ENCODE data around the gene ATP6V0D1.

ATP6V0D1 gene

DNA sequence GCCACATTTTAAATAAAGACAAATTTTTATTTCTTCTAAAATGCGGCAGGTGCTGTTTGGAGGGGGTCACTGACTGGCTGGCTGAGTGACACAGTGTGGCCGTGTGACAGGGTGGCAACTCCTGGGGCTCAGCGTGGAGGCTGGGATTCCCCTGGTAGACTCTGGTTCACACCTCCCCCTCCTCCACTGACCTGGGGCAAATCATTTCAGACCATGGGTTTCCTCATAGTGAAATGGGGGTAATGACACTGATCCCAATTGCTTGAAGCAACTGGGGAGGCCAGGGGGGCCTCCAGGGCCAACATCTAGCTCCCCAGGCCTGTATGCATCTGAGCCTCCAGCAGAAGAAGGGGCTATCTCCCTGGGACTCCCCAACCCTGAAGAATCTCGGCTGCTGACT, 43.4 kb downstream of the ATP6V0D1 start:
- DNase-seq (ENCODE audit: low read depth) = no peak
- TF ChIP-seq, protein P1, sequence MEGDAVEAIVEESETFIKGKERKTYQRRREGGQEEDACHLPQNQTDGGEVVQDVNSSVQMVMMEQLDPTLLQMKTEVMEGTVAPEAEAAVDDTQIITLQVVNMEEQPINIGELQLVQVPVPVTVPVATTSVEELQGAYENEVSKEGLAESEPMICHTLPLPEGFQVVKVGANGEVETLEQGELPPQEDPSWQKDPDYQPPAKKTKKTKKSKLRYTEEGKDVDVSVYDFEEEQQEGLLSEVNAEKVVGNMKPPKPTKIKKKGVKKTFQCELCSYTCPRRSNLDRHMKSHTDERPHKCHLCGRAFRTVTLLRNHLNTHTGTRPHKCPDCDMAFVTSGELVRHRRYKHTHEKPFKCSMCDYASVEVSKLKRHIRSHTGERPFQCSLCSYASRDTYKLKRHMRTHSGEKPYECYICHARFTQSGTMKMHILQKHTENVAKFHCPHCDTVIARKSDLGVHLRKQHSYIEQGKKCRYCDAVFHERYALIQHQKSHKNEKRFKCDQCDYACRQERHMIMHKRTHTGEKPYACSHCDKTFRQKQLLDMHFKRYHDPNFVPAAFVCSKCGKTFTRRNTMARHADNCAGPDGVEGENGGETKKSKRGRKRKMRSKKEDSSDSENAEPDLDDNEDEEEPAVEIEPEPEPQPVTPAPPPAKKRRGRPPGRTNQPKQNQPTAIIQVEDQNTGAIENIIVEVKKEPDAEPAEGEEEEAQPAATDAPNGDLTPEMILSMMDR (conservative IDR thresholded peaks at IDR 0.05; ENCODE audit: low read depth, low read length) = no peak
- H3K4me3 ChIP-seq (ENCODE audit: low read length) = no peak overlapping the region

DNA sequence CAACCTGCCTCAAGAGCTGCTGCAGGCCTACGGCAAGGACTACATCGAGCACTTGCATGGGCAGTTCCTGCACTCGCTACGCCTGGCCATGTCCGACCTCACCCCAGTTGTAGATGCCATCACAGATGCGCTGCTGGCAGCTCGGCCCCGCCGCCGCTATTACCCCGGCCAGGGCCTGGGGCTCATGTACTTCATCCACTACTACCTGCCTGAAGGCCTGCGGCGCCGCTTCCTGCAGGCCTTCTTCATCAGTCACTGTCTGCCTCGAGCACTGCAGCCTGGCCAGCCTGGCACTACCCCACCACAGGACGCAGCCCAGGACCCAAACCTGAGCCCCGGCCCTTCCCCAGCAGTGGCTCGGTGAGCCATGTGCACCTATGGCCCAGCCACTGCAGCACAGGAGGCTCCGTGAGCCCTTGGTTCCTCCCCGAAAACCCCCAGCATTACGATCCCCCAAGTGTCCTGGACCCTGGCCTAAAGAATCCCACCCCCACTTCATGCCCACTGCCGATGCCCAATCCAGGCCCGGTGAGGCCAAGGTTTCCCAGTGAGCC, 44.2 kb downstream of the ATP6V0D1 start:
- DNase-seq (ENCODE audit: low read depth) = no peak
- TF ChIP-seq, protein P1 (conservative IDR thresholded peaks at IDR 0.05; ENCODE audit: low read depth, low read length) = no peak
- no peak overlapping the region for H3K4me3 ChIP-seq (ENCODE audit: low read length)

DNA sequence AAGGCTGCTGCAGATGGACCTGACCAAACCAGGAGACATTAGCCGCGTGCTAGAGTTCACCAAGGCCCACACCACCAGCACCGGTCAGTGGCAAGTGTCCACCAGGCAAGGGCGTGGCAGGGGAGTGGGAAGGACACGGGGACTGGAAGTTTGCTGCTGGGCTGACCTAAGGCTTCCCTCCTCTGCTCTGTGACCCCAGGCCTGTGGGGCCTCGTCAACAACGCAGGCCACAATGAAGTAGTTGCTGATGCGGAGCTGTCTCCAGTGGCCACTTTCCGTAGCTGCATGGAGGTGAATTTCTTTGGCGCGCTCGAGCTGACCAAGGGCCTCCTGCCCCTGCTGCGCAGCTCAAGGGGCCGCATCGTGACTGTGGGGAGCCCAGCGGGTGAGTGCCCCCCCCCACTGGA, 45.2 kb downstream of the ATP6V0D1 start:
- TF ChIP-seq, protein P1 (conservative IDR thresholded peaks at IDR 0.05; ENCODE audit: low read depth, low read length) = no peak
- no peak for DNase-seq (ENCODE audit: low read depth)
- H3K4me3 ChIP-seq (ENCODE audit: low read length) = no peak overlapping the region

DNA sequence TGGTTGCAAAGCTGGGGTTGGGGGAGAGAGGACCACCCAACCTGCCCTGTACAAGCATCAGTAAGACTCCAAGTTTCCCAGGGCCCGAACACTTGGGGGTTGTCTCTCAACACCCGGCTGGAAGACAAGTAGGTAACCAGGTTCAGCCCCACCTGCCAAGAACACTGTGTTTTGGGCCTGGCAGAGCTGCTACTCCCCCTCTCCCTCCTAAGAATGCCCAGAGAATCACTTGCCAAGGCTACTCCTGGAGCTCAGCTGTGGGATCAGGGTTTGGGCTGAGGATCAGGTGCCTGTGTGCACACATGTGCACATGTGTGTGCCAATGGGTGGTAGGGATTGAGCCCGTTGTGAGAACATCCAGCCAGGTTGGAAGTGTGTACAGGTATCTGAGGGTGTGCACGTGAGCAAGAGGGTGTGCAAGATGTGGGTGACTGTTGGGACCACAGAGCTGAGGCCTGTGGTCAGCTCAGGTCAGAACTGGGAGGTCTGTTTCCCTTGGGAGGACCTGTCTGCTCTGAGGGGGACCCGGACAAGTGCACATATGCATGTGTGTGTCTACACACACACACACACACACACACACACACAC, 47.7 kb downstream of the ATP6V0D1 start:
- no peak for DNase-seq (ENCODE audit: low read depth)
- H3K4me3 ChIP-seq (ENCODE audit: low read length) = no peak overlapping the region
- TF ChIP-seq, protein P1 (conservative IDR thresholded peaks at IDR 0.05; ENCODE audit: low read depth, low read length) = no peak

DNA sequence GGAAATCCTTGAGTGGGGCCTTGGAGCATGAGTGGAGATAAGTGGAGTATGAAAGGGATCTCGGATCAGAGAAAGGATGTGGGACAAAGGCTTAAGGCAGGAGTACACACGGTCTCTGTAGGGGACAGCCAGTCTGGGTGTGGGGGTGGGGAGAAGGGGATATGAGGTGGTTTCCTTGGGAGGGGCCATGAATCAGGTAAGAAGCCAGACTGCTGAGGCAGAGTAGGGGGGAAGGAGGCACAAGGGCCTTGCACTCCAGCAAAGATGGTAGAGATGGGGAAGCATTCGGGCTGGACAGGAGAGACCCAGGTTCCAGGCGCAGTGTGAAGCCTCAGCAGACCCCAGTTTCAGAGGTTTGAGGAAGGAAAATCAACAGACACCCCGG, 48.5 kb downstream of the ATP6V0D1 start:
- no peak for DNase-seq (ENCODE audit: low read depth)
- no peak overlapping the region for H3K4me3 ChIP-seq (ENCODE audit: low read length)

DNA sequence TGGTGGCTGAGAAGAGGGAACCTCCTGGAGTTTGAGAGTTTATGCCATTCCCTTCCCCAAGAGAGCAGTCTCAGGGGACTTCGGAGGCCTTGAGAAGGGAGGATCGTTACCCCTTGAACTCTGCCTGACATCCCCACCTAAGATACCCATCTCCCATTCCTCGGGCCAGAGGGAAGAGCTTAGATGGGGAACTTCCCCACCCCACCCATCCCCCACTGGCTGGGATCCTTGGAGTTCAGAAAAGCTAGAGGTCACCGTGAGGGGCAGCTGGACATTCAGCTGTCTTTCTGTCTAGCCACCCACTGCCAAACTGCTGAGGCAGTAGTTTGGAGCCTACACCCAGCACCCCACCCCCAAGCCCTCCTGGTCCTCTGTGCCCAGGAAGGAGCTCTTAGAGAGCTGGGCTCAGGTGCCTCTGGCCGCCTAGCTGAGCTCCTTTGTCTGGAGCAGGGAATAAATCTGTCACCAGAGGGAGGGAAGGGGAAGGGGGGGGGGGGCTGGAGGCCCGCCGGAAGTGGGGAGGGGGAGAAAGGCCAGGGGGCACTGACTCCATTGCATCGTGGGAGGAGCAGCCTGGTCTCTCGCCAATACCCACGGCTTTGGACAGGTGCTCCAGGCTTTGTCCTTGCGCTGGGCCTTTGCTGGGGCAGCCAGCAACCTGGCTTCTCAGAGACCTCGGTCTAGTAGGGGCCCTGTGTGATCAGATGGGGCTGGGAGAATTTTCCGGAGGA, 49.0 kb downstream of the ATP6V0D1 start:
- no peak overlapping the region for H3K4me3 ChIP-seq (ENCODE audit: low read length)
- DNase-seq (ENCODE audit: low read depth) = no peak
- TF ChIP-seq, protein P1 (conservative IDR thresholded peaks at IDR 0.05; ENCODE audit: low read depth, low read length) = no peak

More for the DNA sequence above, 48.5 kb downstream of the ATP6V0D1 start:
- TF ChIP-seq, protein P1 (conservative IDR thresholded peaks at IDR 0.05; ENCODE audit: low read depth, low read length) = no peak

All from retinal pigment epithelial cell (primary cell).